T-helper 1 cell treated with Interleukin-12 subunit alpha and Interleukin-12 subunit beta and Interleukin-4 antibody, amounts not matched to agents 30 ng/mL and 1 ng/mL, for 36 hours (primary cell): Measurements from ENCODE around the gene AP2A2. TPM values are rescaled to one million over a fixed set of nuclear protein-coding genes. Genes with fewer than 3 reads are reported as not detected.

Experiments
- intact Hi-C: fragments of 100-400 bp; cut with micrococcal nuclease; formaldehyde crosslinking; loops from one replicate; pipeline ENCODE4 v1.15.1; 2024
- total RNA-seq: library from RNA; stranded (reverse); gene quantifications from 2 replicates; pipeline ENCODE4 v1.2.3, GENCODE V29; 2022

Gene AP2A2
- total RNA-seq, 1 donor from 2014 or later: 69.7 TPM

GRCh38 chr11:1038921-1039320 lies 113.3 kb downstream of the AP2A2 start:
- intact Hi-C loops: no loop called here

- intact Hi-C loops: no loop called here
Measured at GRCh38 chr11:1039481-1040427, 114.1 kb downstream of the AP2A2 start.

GRCh38 chr11:1040428-1041148 lies 114.9 kb downstream of the AP2A2 start:
- intact Hi-C loops: no loop called here

- intact Hi-C loops: no loop called here
Measured at GRCh38 chr11:1041149-1041467, 115.4 kb downstream of the AP2A2 start.

GRCh38 chr11:1041471-1041870 lies 115.8 kb downstream of the AP2A2 start:
- intact Hi-C loops: no loop called here

- intact Hi-C loops: no loop called here
Measured at GRCh38 chr11:1041936-1042608, 116.4 kb downstream of the AP2A2 start.

- intact Hi-C loops: no loop called here
Measured at GRCh38 chr11:1042626-1043562, 117.2 kb downstream of the AP2A2 start.

GRCh38 chr11:1043563-1044096 lies 118.0 kb downstream of the AP2A2 start:
- intact Hi-C loops: no loop called here

GRCh38 chr11:1044160-1044559 lies 118.5 kb downstream of the AP2A2 start:
- intact Hi-C loops: no loop called here

GRCh38 chr11:1047595-1048156 lies 122.0 kb downstream of the AP2A2 start:
- intact Hi-C loops: no loop called here

GRCh38 chr11:1048375-1049070 lies 122.9 kb downstream of the AP2A2 start:
- intact Hi-C loops: no loop called here

GRCh38 chr11:1049071-1049405 lies 123.4 kb downstream of the AP2A2 start:
- intact Hi-C loops: no loop called here

GRCh38 chr11:1049431-1049891 lies 123.8 kb downstream of the AP2A2 start:
- intact Hi-C loops: no loop called here

- intact Hi-C loops: no loop called here
Measured at GRCh38 chr11:1049911-1050580, 124.4 kb downstream of the AP2A2 start.

- intact Hi-C loops: loop anchor here (1.0 kb wide), 2 partner anchors 125 to 140 kb away; partner anchors contain the start of genes AP2A2 and CHID1
Measured at GRCh38 chr11:1050581-1051355, 125.1 kb downstream of the AP2A2 start.

GRCh38 chr11:1051356-1052132 lies 125.9 kb downstream of the AP2A2 start:
- intact Hi-C loops: loop anchor here (1.0 kb wide), 2 partner anchors 126 to 141 kb away; partner anchors contain the start of genes AP2A2 and CHID1
